GM12878 (cell line): ENCODE results near the gene FNIP1. TPM values are rescaled to one million over a fixed set of nuclear protein-coding genes. Genes with fewer than 3 reads are reported as not detected.

Source experiments
- ATAC-seq: fragments of 200-7000 bp; cut with Tn5 transposase; 3 replicates; pipeline ENCODE4 v1.9.1; 2020; ENCODE audit warnings: mild to moderate bottlenecking, moderate library complexity
- BruUV-seq: library from RNA; stranded (reverse); fragments of 400-500 nt; replicated peaks from 2 replicates; lab custom pipeline; 2021; lab: Mats Ljungman, UMichigan
- CTCF ChIA-PET: fragments of 300-600 bp; sonication (Branson Sonifier 250); formaldehyde crosslinking; extraction: SDS; loops from one replicate; lab custom pipeline; 2021; ENCODE audit warnings: inconsistent platforms; lab: Yijun Ruan, JAX
- POLR2A ChIA-PET: fragments of 350-600 bp; formaldehyde crosslinking; extraction: SDS; loops from one replicate; lab custom pipeline; 2021; ENCODE audit warnings: inconsistent platforms; lab: Charles Lee
- RAD21 ChIA-PET: fragments of 300-600 bp; sonication (Branson Sonifier 250); formaldehyde crosslinking; loops from one replicate; lab custom pipeline; 2023; ENCODE audit warnings: antibody characterized with exemption; ENCODE audit not compliant: unreplicated experiment; lab: Charles Lee
- SMC1A ChIA-PET: fragments of 300-600 bp; sonication (Branson Sonifier 250); formaldehyde crosslinking; loops from one replicate; lab custom pipeline; 2023; ENCODE audit not compliant: unreplicated experiment, uncharacterized antibody; lab: Charles Lee
- DNase-seq: peaks from one replicate; pipeline ENCODE4 v3.0.0-alpha.2; 2011; ENCODE audit warnings: low read depth, low spot score
- FAIRE-seq: peaks from 3 replicates; lab custom pipeline; 2011; peaks lifted over from hg19 to GRCh38; lab: Jason Lieb, UNC
- H2AFZ ChIP-seq: 2 replicates; pipeline ENCODE4 v1.6.0; 2011; ENCODE audit warnings: low read depth, low read length, control low read depth; ENCODE audit not compliant: control insufficient read depth
- H3K27ac ChIP-seq: 2 replicates; pipeline ENCODE4 v1.5.1; 2011; ENCODE audit warnings: control low read depth; ENCODE audit not compliant: control insufficient read depth, insufficient read depth
- H3K27me3 ChIP-seq, 2 experiments: replicated peaks in 1 of 2; 2 replicates each; pipeline versions ENCODE4 v1.6.0 to v1.6.1; 2011; ENCODE audit warnings: low read length in 1 of 2; ENCODE audit not compliant: control insufficient read depth in 2 of 2, insufficient read depth in 2 of 2
- H3K36me3 ChIP-seq, 2 experiments: 2 replicates each; pipeline ENCODE4 v1.5.1; 2011; ENCODE audit warnings: low read length in 1 of 2; ENCODE audit not compliant: control insufficient read depth in 2 of 2, insufficient read depth in 2 of 2
- H3K4me1 ChIP-seq: 2 replicates; pipeline ENCODE4 v1.6.1; 2011; ENCODE audit warnings: mild to moderate bottlenecking, low read length, moderate library complexity, mixed read lengths; ENCODE audit not compliant: control insufficient read depth, insufficient read depth
- H3K4me2 ChIP-seq: 2 replicates; pipeline ENCODE4 v1.6.0; 2011; ENCODE audit warnings: control low read depth; ENCODE audit not compliant: control insufficient read depth, insufficient read depth
- H3K4me3 ChIP-seq: fragments of 200-600 bp; sonication (generic); 2 replicates; pipeline ENCODE4 v1.5.1; 2016
- H3K79me2 ChIP-seq: 2 replicates; pipeline ENCODE4 v1.6.0; 2011; ENCODE audit warnings: low read length; ENCODE audit not compliant: control insufficient read depth, insufficient read depth
- H3K9ac ChIP-seq: 2 replicates; pipeline ENCODE4 v1.8.0; 2011; ENCODE audit warnings: low read length, control low read depth, mixed read lengths; ENCODE audit not compliant: control insufficient read depth, insufficient read depth
- H3K9me3 ChIP-seq: replicated peaks from 3 replicates; pipeline ENCODE4 v1.5.1; 2011; ENCODE audit warnings: mild to moderate bottlenecking, low read length; ENCODE audit not compliant: control insufficient read depth, insufficient read depth
- H4K20me1 ChIP-seq: 2 replicates; pipeline ENCODE4 v1.6.0; 2011; ENCODE audit not compliant: control insufficient read depth, insufficient read depth
- HCFC1 ChIP-seq: fragments of 150-350 bp; IDR thresholded peaks from 2 replicates; pipeline ENCODE4 v1.6.1; 2014; ENCODE audit warnings: low read length
- IRF5 ChIP-seq: fragments of 450-650 bp; IDR thresholded peaks from 2 replicates; pipeline ENCODE4 v1.6.1; 2017; ENCODE audit warnings: borderline replicate concordance
- MAX ChIP-seq: IDR thresholded peaks from 2 replicates; pipeline ENCODE4 v1.6.1; 2012; ENCODE audit warnings: low read depth, low read length, improper control_type of control experiment
- PKNOX1 ChIP-seq: fragments of 450-650 bp; IDR thresholded peaks from 2 replicates; pipeline ENCODE4 v1.6.1; 2016; ENCODE audit warnings: mild to moderate bottlenecking
- REST ChIP-seq: IDR thresholded peaks from 2 replicates; pipeline ENCODE4 v1.6.1; 2012; ENCODE audit warnings: mild to moderate bottlenecking, low read depth, low read length
- RUNX3 ChIP-seq: IDR thresholded peaks from 2 replicates; pipeline ENCODE4 v1.6.1; 2012; ENCODE audit warnings: low read length, inconsistent platforms
- TARDBP ChIP-seq: IDR thresholded peaks from 2 replicates; pipeline ENCODE4 v1.6.1; 2016; ENCODE audit warnings: borderline replicate concordance
- ZNF384 ChIP-seq: IDR thresholded peaks from 2 replicates; pipeline ENCODE4 v1.6.1; 2012; ENCODE audit warnings: low read depth, mild to moderate bottlenecking, low read length, improper control_type of control experiment, borderline replicate concordance
- WGBS: methylation state at CpG from one replicate; pipeline ENCODE4 v1.1.6; 2016; ENCODE audit warnings: low lambda C conversion rate; ENCODE audit not compliant: insufficient replicate concordance, insufficient coverage; ENCODE audit errors: missing lambda C conversion rate; 5-methylcytosine and 5-hydroxymethylcytosine counted together
- in situ Hi-C: fragments of 300-500 bp; cut with MboI; formaldehyde crosslinking; loops from 9 replicates; pipeline ENCODE4 v1.14.3; 2018; ENCODE audit warnings: mixed read lengths
- intact Hi-C: fragments of 100-400 bp; cut with micrococcal nuclease; formaldehyde crosslinking; loops from one replicate; pipeline ENCODE4 v1.14.2; 2022; ENCODE audit not compliant: unreplicated experiment
- polyA plus RNA-seq, 11 experiments: library from polyadenylated mRNA; depleted of rRNA in 4 of 11; unstranded in 6 of 11; stranded (reverse) in 5 of 11; fragments of >200 nt; fragmentation: Nextera tagmentation in 4 of 11; fragmentation: Illumina TruSeq in 1 of 11; extraction: Ambion mirVana in 4 of 11; extraction: Trizol in 1 of 11; gene quantifications; 1 replicate in 1 of 11; 2 replicates in 10 of 11; pipeline versions ENCODE4 v1.2.1 to v1.2.3, GENCODE V29; 2011 to 2016; ENCODE audit warnings: inconsistent platforms in 2 of 11, missing spikeins in 2 of 11, low read depth in 1 of 11
- total RNA-seq, 4 experiments: library from RNA; depleted of rRNA in 3 of 4; stranded (reverse); fragments of >200 nt in 3 of 4; fragmentation: Illumina TruSeq in 1 of 4; extraction: Trizol in 1 of 4; gene quantifications; 2 replicates each; pipeline versions ENCODE4 v1.2.1 to v1.2.3, GENCODE V29; 2013 to 2021

Gene FNIP1
- total and polyA plus RNA-seq, 10 of the 15 experiments (the other 5 are each of a cell fraction or from before 2014, with no cell fraction given) = 4.3 to 18.0 (median 14.0) TPM

- Histone ChIP-seq H3K4me2 (peak overlapping the region; percentile 58), H3K79me2 (peaks cover 66% of the 10 kb centered on the region), H3K4me3 (peak overlapping the region; percentile 86), H3K27ac (0 out of 2 replicates have a peak overlapping the region, but pooled peaks have one; percentile 9), H3K36me3 (no peaks in the 10 kb centered on the region), H3K4me1 (peaks cover 6% of the 10 kb centered on the region), H3K9ac (no peak overlapping the region), H3K9me3 (no peaks in the 10 kb centered on the region; the same call in 2 of the 3 replicates), H4K20me1 (peaks cover 3% of the 10 kb centered on the region; the same call in 1 of the 2 replicates), H2AFZ (no peak overlapping the region), H3K27me3 (no peaks in the 10 kb centered on the region)
- TF ChIP-seq RUNX3 = 0 out of 2 replicates have a peak, but pooled peaks have one; percentile 8
- no peak for TF ChIP-seq TARDBP
- TF ChIP-seq ZNF384 = no peak
- 0 out of 2 replicates have a peak, but pooled peaks have one; percentile 8 for TF ChIP-seq PKNOX1
- no peak for TF ChIP-seq REST
- no peak for TF ChIP-seq MAX
- no peak for TF ChIP-seq HCFC1
- TF ChIP-seq IRF5 = no peak
- POLR2A ChIA-PET = no interaction called here
- peak; percentile 46 for ATAC-seq
- SMC1A ChIA-PET = interaction anchor here (0.6 to 1.1 kb wide), 2 partner anchors 40 to 58 kb away, joined by 3 read pairs; no protein-coding TSS in a partner anchor
- BruUV-seq = no TSS peak
- CTCF ChIA-PET = interaction anchor here (0.6 to 1.1 kb wide), 2 partner anchors 17 to 201 kb away, joined by 3 read pairs; no protein-coding TSS in a partner anchor
- WGBS = 29% methylated on average over 4 of the region's 4 CpGs
- RAD21 ChIA-PET = interaction anchor here (0.9 to 1.0 kb wide), 3 partner anchors 147 to 268 kb away, joined by 3 to 5 read pairs (median 3); no protein-coding TSS in a partner anchor
- FAIRE-seq = peak; percentile 7
- DNase-seq = no peak
- intact Hi-C loops = loop anchor here (10.0 kb wide), 1 partner anchor 520 kb away; no protein-coding TSS in a partner anchor
- in situ Hi-C loops = no loop called here
These were observed 2.2 kb downstream of the FNIP1 start for GRCh38 chr5:131794586-131794985.
